K562 (cell line): ENCODE measurements around the gene ARHGEF12. TPM values are rescaled to one million over a fixed set of nuclear protein-coding genes. Genes with fewer than 3 reads are reported as not detected.

Experiments used
- ATAC-seq: fragments of 200-7000 bp; cut with Tn5 transposase; 3 replicates; pipeline ENCODE4 v1.9.1; 2020; ENCODE audit warnings: moderate library complexity
- BruUV-seq: library from RNA; stranded (reverse); fragments of 400-500 nt; replicated peaks from 2 replicates; lab custom pipeline; 2021; lab: Mats Ljungman, UMichigan
- CTCF ChIA-PET: fragments of 300-600 bp; formaldehyde crosslinking; extraction: SDS; loops from one replicate; lab custom pipeline; 2021; ENCODE audit warnings: low intra/inter-chr PET ratio; lab: Yijun Ruan, JAX
- POLR2A ChIA-PET: fragments of 300-600, 350-650 bp; sonication (Branson Sonifier 250); formaldehyde crosslinking; extraction: SDS; loops from one replicate; lab custom pipeline; 2021; ENCODE audit warnings: antibody characterized with exemption, inconsistent platforms; lab: Yijun Ruan, JAX
- DNase-seq, 4 experiments: peaks; one replicate each; pipeline versions ENCODE4 v3.0.0 to v3.0.0-alpha.2; 2011 to 2018; ENCODE audit warnings: low spot score in 3 of 4, mixed read lengths in 3 of 4; ENCODE audit errors: extremely low read depth in 1 of 4
- FAIRE-seq: peaks from 2 replicates; lab custom pipeline; 2011; peaks lifted over from hg19 to GRCh38; lab: Jason Lieb, UNC
- H2AFZ ChIP-seq: 2 replicates; pipeline ENCODE4 v1.6.0; 2011; ENCODE audit warnings: low read depth, low read length, control low read depth, inconsistent platforms
- H3K27ac ChIP-seq: fragments of 200-600 bp; 3 replicates; pipeline ENCODE4 v1.8.0; 2011; ENCODE audit warnings: low read depth, mild to moderate bottlenecking, control low read depth, inconsistent platforms, low read length, moderate library complexity, mixed read lengths; ENCODE audit errors: extremely low read depth
- H3K27me3 ChIP-seq, 2 experiments: fragments of 300-600 bp in 1 of 2; 2 replicates in 1 of 2; 3 replicates in 1 of 2; pipeline versions ENCODE4 v1.6.0 to v1.8.0; 2011; ENCODE audit warnings: inconsistent platforms in 2 of 2, low read length in 2 of 2, mild to moderate bottlenecking in 1 of 2, mixed read lengths in 1 of 2, moderate library complexity in 1 of 2; ENCODE audit not compliant: control insufficient read depth in 2 of 2, insufficient read depth in 2 of 2
- H3K36me3 ChIP-seq: fragments of 300-600 bp; 3 replicates; pipeline ENCODE4 v1.8.0; 2011; ENCODE audit warnings: mild to moderate bottlenecking, low read length, inconsistent platforms; ENCODE audit not compliant: control insufficient read depth, insufficient read depth
- H3K4me1 ChIP-seq, 2 experiments: fragments of 200-600 bp in 1 of 2; replicated peaks in 1 of 2; 2 replicates in 1 of 2; 3 replicates in 1 of 2; pipeline versions ENCODE4 v1.5.1 to v1.8.0; 2011; ENCODE audit warnings: inconsistent platforms in 2 of 2, low read length in 2 of 2, mild to moderate bottlenecking in 1 of 2, mixed read lengths in 1 of 2, moderate library complexity in 1 of 2; ENCODE audit not compliant: control insufficient read depth in 2 of 2, insufficient read depth in 2 of 2
- H3K4me2 ChIP-seq: 2 replicates; pipeline ENCODE4 v1.6.1; 2011; ENCODE audit warnings: low read length, control low read depth, inconsistent platforms, mixed read lengths; ENCODE audit not compliant: insufficient read depth
- H3K4me3 ChIP-seq: fragments of 200-600 bp; sonication (generic), shearing (Covaris generic); 2 replicates; pipeline ENCODE4 v1.5.1; 2016; ENCODE audit warnings: control low read depth, inconsistent platforms
- H3K79me2 ChIP-seq: fragments of 200-600 bp; 3 replicates; pipeline ENCODE4 v1.8.0; 2011; ENCODE audit warnings: low read length, inconsistent platforms; ENCODE audit not compliant: control insufficient read depth, insufficient read depth
- H3K9ac ChIP-seq, 2 experiments: 2 replicates each; pipeline versions ENCODE4 v1.6.0 to v1.6.1; 2011; ENCODE audit warnings: low read depth in 2 of 2, low read length in 2 of 2, control low read depth in 1 of 2, inconsistent platforms in 1 of 2, mild to moderate bottlenecking in 1 of 2, mixed read lengths in 1 of 2; ENCODE audit not compliant: insufficient read depth in 1 of 2
- H3K9me1 ChIP-seq: one replicate; pipeline ENCODE4 v1.6.0; 2011; ENCODE audit warnings: inconsistent platforms, mild to moderate bottlenecking, low read length, moderate library complexity; ENCODE audit not compliant: control insufficient read depth, insufficient read depth
- H3K9me3 ChIP-seq: replicated peaks from 2 replicates; pipeline ENCODE4 v1.5.1; 2011; ENCODE audit warnings: low read depth, low read length, inconsistent platforms; ENCODE audit not compliant: control insufficient read depth, insufficient read depth
- H4K20me1 ChIP-seq: replicated peaks from 2 replicates; pipeline ENCODE4 v1.6.1; 2011; ENCODE audit warnings: low read length, inconsistent platforms, mixed read lengths; ENCODE audit not compliant: control insufficient read depth, insufficient read depth
- BCOR ChIP-seq: fragments of 450-650 bp; IDR thresholded peaks from 2 replicates; pipeline ENCODE4 v1.6.1; 2016
- ELF2 ChIP-seq: fragments of 250-450 bp; sonication (Bioruptor Pico); IDR thresholded peaks from 2 replicates; pipeline ENCODE4 v1.5.0; 2021; ENCODE audit warnings: mild to moderate bottlenecking
- ERF ChIP-seq: fragments of 450-650 bp; formaldehyde crosslinking; IDR thresholded peaks from 2 replicates; pipeline ENCODE4 v1.4.0; 2020; ENCODE audit warnings: mild to moderate bottlenecking, mixed read lengths
- ETV6 ChIP-seq, 3 experiments: fragments of 150-350 bp in 1 of 3; sonication (generic) in 1 of 3; formaldehyde crosslinking in 1 of 3; IDR thresholded peaks; 2 replicates each; pipeline versions ENCODE4 v1.6.1 to v1.8.0; 2014 to 2022; ENCODE audit warnings: borderline replicate concordance in 2 of 3, low read depth in 2 of 3, antibody characterized with exemption in 1 of 3, low read length in 1 of 3, mild to moderate bottlenecking in 1 of 3, missing genetic modification reagents in 1 of 3
- FOXA3 ChIP-seq, 2 experiments: fragments of 450-650 bp in 1 of 2; sonication (generic) in 1 of 2; formaldehyde crosslinking; IDR thresholded peaks in 1 of 2; conservative IDR thresholded peaks in 1 of 2; 2 replicates each; pipeline versions ENCODE4 v1.4.0 to v1.8.0; 2020 to 2022; ENCODE audit warnings: mild to moderate bottlenecking in 2 of 2, missing genetic modification reagents in 1 of 2
- ZNF589 ChIP-seq: fragments of 200-800 bp; sonication (Bioruptor generic); IDR thresholded peaks from 2 replicates; pipeline ENCODE4 v1.6.1; 2016; ENCODE audit warnings: low read depth, missing genetic modification characterization, missing compliant biosample characterization
- WGBS: fragments of 100-300 bp; shearing (Covaris generic); methylation state at CpG from one replicate; pipeline ENCODE4 v1.1.6; 2016; ENCODE audit warnings: low coverage, mixed read lengths; ENCODE audit not compliant: insufficient coverage; ENCODE audit errors: missing lambda C conversion rate; 5-methylcytosine and 5-hydroxymethylcytosine counted together
- in situ Hi-C: fragments of 300-500 bp; cut with MboI; formaldehyde crosslinking; loops from 4 replicates; pipeline ENCODE4 v1.15.0; 2018; ENCODE audit warnings: inconsistent platforms, mixed read lengths
- intact Hi-C: fragments of 100-400 bp; cut with micrococcal nuclease; formaldehyde crosslinking; loops from 2 replicates; pipeline ENCODE4 v1.14.2; 2022
- polyA plus RNA-seq, 8 experiments: library from polyadenylated mRNA; depleted of rRNA in 4 of 8; stranded (reverse) in 5 of 8; unstranded in 3 of 8; fragments of >200 nt; fragmentation: Nextera tagmentation in 2 of 8; fragmentation: Illumina TruSeq in 1 of 8; extraction: Ambion mirVana in 2 of 8; extraction: Trizol in 1 of 8; gene quantifications; 2 replicates each; pipeline versions ENCODE4 v1.2.1 to v1.2.3, GENCODE V29; 2011 to 2014; ENCODE audit warnings: inconsistent platforms in 1 of 8, missing spikeins in 1 of 8
- total RNA-seq, 7 experiments: library from RNA; depleted of rRNA in 6 of 7; stranded (reverse); fragments of >200 nt in 6 of 7; fragmentation: Illumina TruSeq in 2 of 7; extraction: Trizol in 2 of 7; gene quantifications; 2 replicates each; pipeline versions ENCODE4 v1.2.1 to v1.2.3, GENCODE V29; 2011 to 2021; ENCODE audit warnings: low replicate concordance in 1 of 7

The ARHGEF12 gene
- total and polyA plus RNA-seq, 9 of the 15 experiments (the other 6 are each of a cell fraction or from before 2014, with no cell fraction given): 3.5 to 51.7 (median 29.5) TPM

DNA sequence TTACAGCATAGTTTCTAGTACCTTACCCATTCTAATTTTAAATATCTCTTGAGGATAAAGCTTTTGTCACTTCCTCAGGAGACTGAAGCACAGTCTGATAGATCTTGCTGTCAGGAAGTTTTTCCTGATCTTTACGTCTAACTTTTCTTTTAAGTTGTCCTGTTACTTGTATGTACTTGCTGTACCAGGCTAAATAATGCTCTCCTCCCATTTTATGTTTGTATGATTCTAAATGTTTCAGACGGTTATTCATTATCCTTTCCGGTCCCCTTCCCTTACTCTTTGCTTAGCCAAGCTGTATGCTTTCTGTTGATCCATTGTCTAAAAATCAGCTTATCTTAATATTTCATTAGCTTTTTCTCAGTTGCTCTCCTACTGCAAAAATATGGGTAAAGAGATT is 6.0 kb downstream of the ARHGEF12 start:
- WGBS: 33% methylated on average over 3 of the region's 3 CpGs
- in situ Hi-C loops: no loop called here
- ChIA-PET CTCF (no interaction called here), POLR2A (interaction anchor here (0.6 to 1.2 kb wide), 2 partner anchors 11 to 715 kb away, joined by 3 to 5 read pairs; no protein-coding TSS in a partner anchor)
- Histone ChIP-seq H3K27ac (peak overlapping the region; percentile 84; the same call in 1 of the 3 replicates), H3K27me3 (no peaks in the 10 kb centered on the region), H3K36me3 (no peaks in the 10 kb centered on the region), H3K9ac (peak overlapping the region in 1 of 2 experiments; percentile 62; a peak in 2 of 4 replicates), H2AFZ (no peak overlapping the region), H3K9me3 (no peaks in the 10 kb centered on the region), H3K4me1 (peaks cover 7 to 42% of the 10 kb centered on the region in 2 experiments; a peak in 4 of 5 replicates), H3K4me3 (no peak overlapping the region), H3K79me2 (peaks cover 99% of the 10 kb centered on the region), H4K20me1 (peaks cover 19% of the 10 kb centered on the region), H3K9me1 (no peaks in the 10 kb centered on the region), H3K4me2 (peak overlapping the region; percentile 22; the same call in 1 of the 2 replicates)
- DNase-seq: no peak
- TF ChIP-seq ETV6 (IDR thresholded peaks at IDR 0.05; ENCODE audit: borderline replicate concordance in 1 of 2, low read depth in 2 of 2, low read length in 1 of 2) (no peak), ETV6 (CRISPR knock-in tag; IDR thresholded peaks at IDR 0.05; ENCODE audit: borderline replicate concordance) (no peak), ELF2 (CRISPR knock-in tag) (no peak), BCOR (no peak), ERF (CRISPR knock-in tag) (no peak), FOXA3 (CRISPR knock-in tag; conservative IDR thresholded peaks at IDR 0.05 in 1 of 2, IDR thresholded peaks at IDR 0.05 in 1 of 2) (no peak), ZNF589 (CRISPR knock-in tag) (no peak)
- intact Hi-C loops: no loop called here
- no peak for FAIRE-seq
- no peak for ATAC-seq
- BruUV-seq: no TSS peak
